Glomerular visceral epithelial cell (primary cell): ENCODE data around the gene RECK.
"Not testable (repeated sequence)": the region's sequence is repeated elsewhere in the genome, so short reads cannot be mapped to it uniquely, and the experiment has no call there.

Source experiments
- DNase-seq: peaks from one replicate; pipeline ENCODE4 v3.0.0-alpha.2; 2016; ENCODE audit errors: extremely low spot score

Gene RECK

DNA sequence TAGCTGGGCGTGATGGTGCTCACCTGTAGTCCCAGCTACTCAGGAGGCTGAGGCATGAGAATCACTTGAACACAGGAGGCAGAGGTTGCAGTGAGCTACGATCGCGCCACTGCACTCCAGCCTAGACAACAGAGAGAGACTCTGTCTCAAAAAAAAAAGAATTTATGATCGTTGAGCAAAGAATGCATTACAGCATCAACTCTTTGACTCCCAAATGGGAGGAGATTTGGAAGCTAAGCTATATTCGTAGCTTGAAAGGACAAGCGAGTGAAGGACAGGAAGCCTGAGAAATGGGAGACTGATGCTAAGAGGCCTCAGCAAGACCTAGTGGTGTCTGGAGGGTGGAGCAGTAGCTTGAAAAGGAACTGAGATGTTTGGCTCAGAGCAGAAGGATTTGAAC is 122.2 kb downstream of the RECK start:
- DNase-seq: no peak

DNA sequence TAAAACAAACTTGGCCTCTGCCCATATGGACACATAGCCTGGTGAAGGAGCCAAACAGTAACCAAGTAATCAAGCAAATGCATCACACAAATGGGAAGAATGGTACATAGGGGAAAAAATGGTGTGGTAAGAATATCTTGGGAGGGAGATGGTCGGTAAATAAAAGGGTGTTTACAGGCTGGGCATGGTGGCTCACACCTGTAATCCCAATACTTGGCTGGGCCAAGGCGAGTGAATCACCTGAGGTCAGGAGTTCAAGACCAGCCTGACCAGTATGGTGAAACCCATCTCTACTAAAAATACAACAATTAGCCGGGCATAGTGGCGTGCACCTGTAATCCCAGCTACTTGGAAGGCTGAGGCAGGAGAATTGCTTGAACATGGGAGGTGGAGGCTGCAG is 122.8 kb downstream of the RECK start:
- DNase-seq: not testable (repeated sequence)

DNA sequence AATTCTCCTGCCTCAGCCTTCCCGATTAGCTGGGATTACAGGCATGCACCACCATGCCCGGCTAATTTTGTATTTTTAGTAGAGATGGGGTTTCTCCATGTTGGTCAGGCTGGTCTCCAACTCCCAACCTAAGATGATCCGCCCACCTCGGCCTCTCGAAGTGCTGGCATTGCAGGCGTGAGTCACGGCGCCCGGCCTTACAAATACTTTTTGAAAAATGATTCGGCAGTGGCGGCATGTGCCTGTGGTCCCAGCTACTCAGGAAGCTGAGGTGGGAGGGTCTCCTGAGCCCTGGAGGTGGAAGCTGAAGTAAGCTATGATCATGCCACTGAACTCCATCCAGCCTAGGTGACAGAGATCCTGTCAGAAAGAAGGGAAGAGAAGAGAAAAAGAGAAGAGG is 123.4 kb downstream of the RECK start:
- not testable (repeated sequence) for DNase-seq

DNA sequence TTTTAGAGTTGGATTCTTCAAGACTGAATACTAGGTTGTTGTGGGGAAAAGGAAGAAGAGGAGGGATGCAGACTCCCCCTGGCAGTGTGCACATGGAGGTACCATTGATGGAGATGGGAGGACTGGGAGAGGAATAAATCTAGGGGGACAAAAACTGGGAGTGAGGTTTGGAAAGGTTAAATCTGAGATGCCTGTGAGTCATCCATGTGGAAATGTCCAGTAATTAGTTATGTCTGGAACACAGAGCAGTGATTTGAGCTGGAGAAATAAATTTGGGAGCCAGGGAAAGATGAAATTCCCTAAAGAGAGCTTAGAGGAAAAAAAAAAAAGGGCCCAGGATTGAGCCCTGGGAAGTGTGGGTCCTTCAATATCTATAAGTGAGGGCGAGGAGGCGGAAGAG is 124.5 kb downstream of the RECK start:
- DNase-seq: no peak

DNA sequence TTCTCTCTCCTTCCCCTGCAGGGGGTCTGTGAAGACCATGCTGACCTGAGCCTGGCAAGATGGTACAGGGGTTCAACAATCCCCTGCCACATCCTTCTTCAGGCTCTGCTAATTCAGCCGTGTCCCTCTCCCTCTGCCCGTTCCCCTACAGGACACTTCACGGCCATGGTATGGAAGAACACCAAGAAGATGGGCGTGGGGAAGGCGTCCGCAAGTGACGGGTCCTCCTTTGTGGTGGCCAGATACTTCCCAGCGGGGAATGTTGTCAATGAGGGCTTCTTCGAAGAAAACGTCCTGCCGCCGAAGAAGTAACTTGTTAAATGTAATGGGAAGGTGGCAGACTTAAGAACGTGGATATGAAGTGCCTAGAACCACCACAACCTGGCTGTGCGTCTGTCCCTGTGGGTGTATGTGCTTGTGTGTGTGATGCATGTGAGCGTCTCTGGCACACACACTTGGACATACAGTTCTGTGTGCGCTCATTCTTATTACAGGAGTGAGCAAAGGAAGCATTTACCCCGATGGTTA is 125.6 kb downstream of the RECK start:
- no peak for DNase-seq

DNA sequence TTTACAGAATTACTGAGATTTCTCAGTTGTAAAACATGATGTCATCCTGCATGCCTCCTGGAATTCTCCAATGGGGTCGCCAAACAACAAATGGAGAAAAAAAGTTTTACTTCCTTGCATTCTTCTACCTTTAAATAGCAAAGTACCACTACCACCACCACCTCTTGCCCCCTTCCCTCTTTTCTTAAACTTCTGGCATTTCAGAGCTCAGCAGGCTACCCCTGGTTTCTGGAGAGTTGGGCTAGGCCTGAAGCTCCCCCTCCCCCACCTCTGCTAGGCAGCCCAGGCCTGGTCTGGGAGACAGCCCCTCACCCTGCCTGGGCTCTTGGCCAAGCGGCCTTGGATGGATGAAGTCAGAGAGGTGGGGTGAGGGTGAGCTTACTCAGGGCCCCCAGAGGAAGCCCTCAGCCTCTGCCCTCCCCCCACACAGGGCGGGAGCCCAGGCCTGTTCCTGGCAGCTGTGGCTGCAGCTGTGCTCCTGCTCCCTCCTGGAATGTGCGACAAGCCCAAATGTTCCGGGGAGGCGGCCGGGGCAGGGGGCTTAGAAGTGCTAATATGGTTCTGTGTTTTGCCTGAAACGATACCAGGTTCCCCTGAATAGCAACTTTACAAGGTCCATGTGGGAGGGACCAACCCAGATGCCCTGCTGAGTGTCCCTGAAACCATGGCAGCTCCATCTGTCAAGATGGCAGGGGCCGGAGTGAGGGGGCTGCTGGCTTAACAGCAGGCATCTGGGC is 126.5 kb downstream of the RECK start:
- DNase-seq: peak; percentile 95

DNA sequence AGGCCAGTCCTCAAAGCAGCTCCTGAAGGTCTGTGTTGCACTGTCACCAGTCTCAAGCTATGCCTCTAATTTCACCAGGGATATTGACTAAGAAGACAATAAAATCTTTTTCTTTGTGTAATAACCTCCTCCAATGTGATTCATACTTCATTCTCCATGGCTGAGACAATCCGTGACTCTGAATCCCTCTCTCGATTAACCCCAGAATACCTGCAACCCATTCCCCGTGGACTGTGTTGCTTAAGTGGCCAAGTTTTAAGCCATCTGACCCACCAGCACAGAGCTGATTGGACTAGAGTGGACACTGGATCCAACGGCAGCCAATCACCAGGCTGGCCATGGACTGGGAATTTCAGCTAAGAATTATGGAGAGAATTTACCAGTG is 127.1 kb downstream of the RECK start:
- DNase-seq: peak; percentile 65

DNA sequence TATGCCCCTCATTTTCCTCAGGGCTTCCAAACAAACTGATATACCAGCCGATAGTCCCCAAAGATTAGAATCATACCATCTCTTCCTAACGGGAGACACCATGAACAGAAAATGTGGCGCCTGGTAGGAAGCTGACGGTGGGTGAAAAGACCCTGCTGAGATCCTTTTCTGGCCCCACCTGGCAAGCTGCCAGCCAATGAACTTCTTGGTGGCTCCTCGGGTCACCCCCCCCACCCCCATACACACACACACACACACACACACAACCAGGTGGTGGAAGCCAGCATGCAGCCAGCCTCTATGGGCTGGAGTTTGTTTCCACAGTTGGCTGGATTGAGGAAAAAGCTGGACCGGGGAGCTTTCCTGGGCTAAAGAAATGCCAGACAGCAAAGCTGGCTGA is 127.7 kb downstream of the RECK start:
- DNase-seq: no peak

DNA sequence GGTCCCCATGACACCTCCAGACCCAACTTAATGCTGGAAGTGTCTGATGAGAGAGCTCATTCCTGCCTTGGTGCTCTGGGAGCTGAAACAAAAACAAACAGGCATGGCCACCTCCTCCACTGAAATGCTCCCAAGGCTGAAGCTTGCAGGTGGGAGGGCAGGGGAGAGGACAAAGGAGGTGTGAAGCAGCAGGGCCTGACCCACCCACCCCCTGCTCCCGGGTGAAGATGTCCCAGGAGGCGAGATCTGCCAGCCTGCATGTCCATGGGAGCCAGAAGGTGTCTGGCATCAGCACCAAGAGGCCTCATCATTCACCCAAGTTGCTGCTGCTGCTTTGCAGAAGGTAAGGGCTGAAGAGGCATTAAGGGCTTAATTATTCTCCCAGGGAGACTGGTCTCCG is 128.3 kb downstream of the RECK start:
- DNase-seq: no peak

DNA sequence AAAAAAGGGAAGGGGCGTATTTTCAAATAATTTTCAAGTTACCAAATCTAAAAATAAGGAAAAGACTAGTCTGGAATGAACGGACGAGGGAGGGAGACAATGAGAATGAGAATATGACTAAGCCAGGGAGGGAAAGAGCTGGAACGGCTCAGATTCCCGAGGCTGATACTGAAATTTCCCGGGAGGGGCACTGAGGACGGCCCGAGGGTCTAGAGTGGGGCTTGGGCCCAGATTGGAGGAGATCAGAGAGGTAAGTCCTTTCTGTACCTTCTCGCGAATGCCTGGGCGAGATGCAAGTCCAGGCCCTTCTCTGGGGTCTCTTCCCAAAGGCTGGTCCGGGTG is 129.1 kb downstream of the RECK start:
- no peak for DNase-seq

DNA sequence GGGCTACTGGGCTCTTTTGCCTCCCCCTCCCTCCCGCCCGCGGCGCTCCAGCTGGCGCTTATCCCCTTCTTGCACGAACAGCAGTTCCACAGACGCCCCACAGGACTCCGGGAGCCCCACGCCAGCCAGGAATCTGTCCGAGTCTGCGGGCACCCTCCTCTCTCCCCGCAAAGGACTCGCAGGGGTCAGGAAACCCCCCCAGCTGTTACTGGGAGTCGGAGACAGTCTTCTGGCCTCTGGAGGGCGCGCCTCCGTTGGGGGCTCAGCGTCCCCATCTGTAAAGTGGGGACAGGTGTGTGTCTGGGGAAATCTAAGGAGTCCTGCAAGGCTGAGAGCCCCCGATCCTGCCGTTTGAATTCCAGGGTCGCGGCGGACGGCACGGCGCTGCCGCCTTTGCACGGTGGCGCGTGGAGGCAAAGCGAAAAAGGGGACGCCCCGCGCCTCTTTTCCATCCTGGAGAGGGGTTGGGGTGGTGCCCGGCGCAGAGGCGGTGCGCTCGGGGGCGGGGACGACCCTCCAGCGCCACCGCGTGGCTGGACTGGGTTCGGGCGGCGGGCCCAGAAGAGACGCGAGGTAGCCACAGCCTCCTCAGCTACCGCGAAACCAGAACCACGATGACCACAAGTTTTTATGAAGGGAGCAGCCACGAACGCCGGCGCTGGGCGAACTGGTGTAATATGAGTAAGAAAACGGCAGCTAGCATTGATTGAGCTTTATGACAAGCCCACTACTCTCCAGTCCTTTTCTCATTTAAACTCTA is 129.6 kb downstream of the RECK start:
- peak; percentile 89 for DNase-seq

DNA sequence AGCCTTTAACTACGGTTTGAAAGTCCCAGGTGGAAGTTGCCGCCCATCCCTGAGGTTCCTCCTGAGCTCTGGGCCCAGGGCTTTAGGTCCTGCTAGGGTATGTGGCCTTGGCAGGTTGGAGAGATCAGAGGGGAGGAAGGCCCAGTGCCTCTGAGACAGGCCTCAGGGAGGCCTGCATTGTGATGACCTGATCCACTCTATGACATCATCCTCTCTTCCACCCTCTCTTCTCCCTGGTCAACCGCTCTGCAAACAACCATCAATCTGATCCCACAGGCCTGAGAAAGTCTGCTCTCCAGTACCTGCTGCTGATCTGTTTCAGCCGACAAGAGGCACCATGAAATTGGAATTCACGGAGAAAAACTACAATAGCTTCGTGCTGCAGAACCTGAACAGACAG is 132.5 kb downstream of the RECK start, which contains the start of gene CCIN:
Gene CCIN (plus strand): TSS at position 223 of the 400 bp plus-strand sequence. CDS start 115 bp downstream, at position 338.
- DNase-seq: no peak

DNA sequence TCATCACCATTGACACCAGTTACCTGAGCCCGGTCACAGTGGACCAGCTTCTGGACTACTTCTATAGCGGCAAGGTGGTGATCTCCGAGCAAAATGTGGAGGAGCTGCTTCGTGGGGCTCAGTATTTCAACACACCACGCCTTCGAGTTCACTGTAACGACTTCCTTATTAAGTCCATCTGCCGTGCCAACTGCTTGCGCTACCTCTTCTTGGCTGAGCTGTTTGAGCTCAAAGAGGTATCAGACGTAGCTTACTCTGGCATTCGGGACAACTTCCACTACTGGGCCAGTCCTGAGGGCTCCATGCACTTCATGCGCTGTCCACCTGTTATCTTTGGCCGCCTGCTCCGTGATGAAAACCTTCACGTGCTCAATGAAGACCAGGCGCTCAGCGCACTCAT is 133.0 kb downstream of the RECK start:
- DNase-seq: no peak

DNA sequence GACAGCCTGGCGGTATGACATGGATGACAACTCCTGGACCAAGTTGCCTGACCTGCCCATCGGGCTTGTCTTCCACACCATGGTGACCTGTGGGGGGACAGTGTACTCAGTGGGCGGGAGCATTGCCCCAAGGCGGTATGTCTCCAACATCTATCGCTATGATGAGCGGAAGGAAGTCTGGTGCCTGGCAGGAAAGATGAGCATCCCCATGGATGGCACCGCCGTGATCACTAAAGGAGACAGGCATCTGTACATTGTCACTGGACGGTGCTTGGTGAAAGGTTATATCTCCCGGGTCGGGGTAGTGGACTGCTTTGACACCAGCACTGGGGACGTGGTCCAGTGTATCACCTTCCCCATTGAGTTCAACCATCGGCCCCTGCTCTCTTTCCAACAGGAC is 133.8 kb downstream of the RECK start:
- DNase-seq: no peak

DNA sequence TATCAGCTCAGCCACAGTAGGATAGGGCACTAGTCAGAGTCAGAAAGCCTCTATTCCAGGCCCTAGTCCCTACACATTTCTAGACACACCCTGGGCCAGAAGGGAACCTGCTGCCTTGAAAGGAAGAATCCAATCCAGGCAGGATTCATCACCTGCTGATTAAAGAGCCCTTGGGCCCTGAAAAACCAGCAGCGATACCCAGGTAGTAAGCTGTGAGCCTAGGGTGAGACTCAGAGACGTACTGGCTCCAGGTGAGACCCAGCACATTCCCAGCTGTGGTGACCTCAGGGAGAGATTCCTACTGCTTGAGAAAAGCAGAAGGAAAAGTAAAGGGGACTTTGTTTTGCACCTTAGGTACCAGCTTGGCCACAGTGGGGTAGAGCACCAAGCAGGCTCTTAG is 137.1 kb downstream of the RECK start:
- no peak for DNase-seq
